Duodenal mucosa (tissue), 2 donors: Measurements from ENCODE around the gene ZNF613.
"Not testable (repeated sequence)": the region's sequence is repeated elsewhere in the genome, so short reads cannot be mapped to it uniquely, and the experiment has no call there.

ENCODE experiments used
- H3K27ac ChIP-seq: one replicate; pipeline ENCODE4 v1.7.0; 2013; ENCODE audit warnings: low read depth, low read length
- H3K27me3 ChIP-seq, 2 donors: one replicate each; pipeline ENCODE4 v1.7.0; 2013; ENCODE audit warnings: low read length in 2 of 2, control low read depth in 1 of 2; ENCODE audit not compliant: insufficient read depth in 2 of 2, control insufficient read depth in 1 of 2
- H3K36me3 ChIP-seq, 2 donors: one replicate each; pipeline ENCODE4 v1.7.0; 2013; ENCODE audit warnings: low read length in 2 of 2, control low read depth in 1 of 2; ENCODE audit not compliant: insufficient read depth in 2 of 2, control insufficient read depth in 1 of 2
- H3K4me1 ChIP-seq, 2 donors: one replicate each; pipeline ENCODE4 v1.7.0; 2013; ENCODE audit warnings: low read length in 2 of 2, control low read depth in 1 of 2; ENCODE audit not compliant: insufficient read depth in 2 of 2, control insufficient read depth in 1 of 2
- H3K4me3 ChIP-seq, 2 donors: one replicate each; pipeline ENCODE4 v1.7.0; 2013; ENCODE audit warnings: low read length in 2 of 2, low read depth in 1 of 2
- H3K9ac ChIP-seq, 2 donors: one replicate each; pipeline ENCODE4 v1.7.0; 2013; ENCODE audit warnings: low read length in 2 of 2, low read depth in 1 of 2
- H3K9me3 ChIP-seq, 2 donors: one replicate each; pipeline ENCODE4 v1.7.0; 2013; ENCODE audit warnings: low read length in 2 of 2, control low read depth in 1 of 2; ENCODE audit not compliant: control insufficient read depth in 1 of 2

The ZNF613 gene

GRCh38 chr19:51905206-51905605, 22.1 kb upstream of the ZNF613 start:
- Histone ChIP-seq H3K27me3 (no peaks in the 10 kb centered on the region), H3K4me3 (peak overlapping the region; percentile 98), H3K9me3 (peaks cover 24 to 36% of the 10 kb centered on the region in 2 donors), H3K27ac (no peak overlapping the region), H3K4me1 (peaks cover 0 to 2% of the 10 kb centered on the region in 2 donors), H3K9ac (no peak overlapping the region), H3K36me3 (peaks cover 8 to 20% of the 10 kb centered on the region in 2 donors)

- Histone ChIP-seq H3K9me3 (peaks cover 20 to 33% of the 10 kb centered on the region in 2 donors), H3K36me3 (peaks cover 5 to 16% of the 10 kb centered on the region in 2 donors)
- not testable (repeated sequence) for H3K27me3 ChIP-seq, H3K27ac ChIP-seq, H3K4me1 ChIP-seq, H3K4me3 ChIP-seq, H3K9ac ChIP-seq
Observed at GRCh38 chr19:51905639-51906038, 21.6 kb upstream of the ZNF613 start.

- H3K4me1 ChIP-seq, H3K4me3 ChIP-seq, H3K27ac ChIP-seq, H3K9ac ChIP-seq, H3K27me3 ChIP-seq: not testable (repeated sequence)
- Histone ChIP-seq H3K9me3 (peaks cover 16 to 32% of the 10 kb centered on the region in 2 donors), H3K36me3 (peaks cover under 1 to 11% of the 10 kb centered on the region in 2 donors)
Observed at GRCh38 chr19:51906108-51906507, 21.2 kb upstream of the ZNF613 start.

- H3K27me3 ChIP-seq, H3K36me3 ChIP-seq, H3K9ac ChIP-seq, H3K4me1 ChIP-seq, H3K27ac ChIP-seq, H3K4me3 ChIP-seq: not testable (repeated sequence)
- peaks cover 9 to 32% of the 10 kb centered on the region in 2 donors for H3K9me3 ChIP-seq
Observed at GRCh38 chr19:51907981-51908380, 19.3 kb upstream of the ZNF613 start.

- H3K36me3 ChIP-seq, result no peaks in the 10 kb centered on the region
- no peaks in the 10 kb centered on the region for H3K4me1 ChIP-seq
- no peak overlapping the region for H3K9ac ChIP-seq
- H3K27me3 ChIP-seq, result no peaks in the 10 kb centered on the region
- H3K4me3 ChIP-seq, result no peak overlapping the region
- H3K9me3 ChIP-seq, result peaks cover 50 to 77% of the 10 kb centered on the region in 2 donors
- H3K27ac ChIP-seq, result no peak overlapping the region
Observed at GRCh38 chr19:51915324-51915867, 11.9 kb upstream of the ZNF613 start.

- no peak overlapping the region for H3K9ac ChIP-seq
- H3K36me3 ChIP-seq, result no peaks in the 10 kb centered on the region
- H3K27ac ChIP-seq, result no peak overlapping the region
- peaks cover 53 to 80% of the 10 kb centered on the region in 2 donors for H3K9me3 ChIP-seq
- no peaks in the 10 kb centered on the region for H3K27me3 ChIP-seq
- no peaks in the 10 kb centered on the region for H3K4me1 ChIP-seq
- H3K4me3 ChIP-seq, result peak overlapping the region in 1 of 2 donors; percentile 30
Observed at GRCh38 chr19:51916167-51916566, 11.1 kb upstream of the ZNF613 start.

- Histone ChIP-seq H3K4me3 (no peak overlapping the region), H3K9ac (no peak overlapping the region), H3K4me1 (no peaks in the 10 kb centered on the region), H3K36me3 (no peaks in the 10 kb centered on the region), H3K27me3 (no peaks in the 10 kb centered on the region), H3K9me3 (peaks cover 57 to 80% of the 10 kb centered on the region in 2 donors), H3K27ac (no peak overlapping the region)
Observed at GRCh38 chr19:51919606-51920005, 7.7 kb upstream of the ZNF613 start.

- Histone ChIP-seq H3K9me3 (peaks cover 38 to 75% of the 10 kb centered on the region in 2 donors), H3K27ac (no peak overlapping the region), H3K9ac (no peak overlapping the region), H3K36me3 (no peaks in the 10 kb centered on the region), H3K4me1 (no peaks in the 10 kb centered on the region), H3K27me3 (no peaks in the 10 kb centered on the region), H3K4me3 (peak overlapping the region in 1 of 2 donors; percentile 30)
Observed at GRCh38 chr19:51921949-51922348, 5.3 kb upstream of the ZNF613 start.

GRCh38 chr19:51926426-51926783, 867 bp upstream of the ZNF613 start:
- Histone ChIP-seq H3K27ac (no peak overlapping the region), H3K4me1 (no peaks in the 10 kb centered on the region), H3K36me3 (peaks cover 9 to 10% of the 10 kb centered on the region in 2 donors), H3K4me3 (peak overlapping the region; percentile 95 to 97), H3K9ac (peak overlapping the region; percentile 76 to 77), H3K27me3 (no peaks in the 10 kb centered on the region), H3K9me3 (peaks cover 19 to 53% of the 10 kb centered on the region in 2 donors)

GRCh38 chr19:51927859-51928258, 587 bp downstream of the ZNF613 start:
- Histone ChIP-seq H3K4me3 (peak overlapping the region; percentile 95 to 97), H3K36me3 (peaks cover 17 to 18% of the 10 kb centered on the region in 2 donors), H3K9ac (peak overlapping the region; percentile 76 to 77), H3K9me3 (peaks cover 11 to 51% of the 10 kb centered on the region in 2 donors), H3K27ac (no peak overlapping the region), H3K4me1 (no peaks in the 10 kb centered on the region), H3K27me3 (no peaks in the 10 kb centered on the region)
